Subcutaneous adipose tissue (tissue), 4 donors: ENCODE data around the gene DOCK2. TPM values are rescaled to one million over a fixed set of nuclear protein-coding genes. Genes with fewer than 3 reads are reported as not detected.

ENCODE experiments used
- CTCF ChIP-seq: fragments of 450-650 bp; IDR thresholded peaks from one replicate; pipeline ENCODE4 v1.5.1; 2016; ENCODE audit warnings: low read depth, mild to moderate bottlenecking, control low read depth, antibody characterized with exemption, moderate library complexity
- total RNA-seq, 4 donors: library from RNA; depleted of rRNA; stranded (reverse); fragments of >200 nt; gene quantifications; one replicate each; pipeline ENCODE4 v1.1.0, GENCODE V29; 2016

Gene DOCK2
- total RNA-seq, 4 donors from 2014 or later = 23.9 to 101 (median 51.1) TPM

- TF ChIP-seq CTCF = no peak
Observed at GRCh38 chr5:169847519-169847918, 210.4 kb downstream of the DOCK2 start.

GRCh38 chr5:169848271-169848670 is 211.2 kb downstream of the DOCK2 start:
- no peak for TF ChIP-seq CTCF

GRCh38 chr5:169848792-169849191 is 211.7 kb downstream of the DOCK2 start:
- no peak for TF ChIP-seq CTCF

- TF ChIP-seq CTCF = no peak
Observed at GRCh38 chr5:169850409-169850808, 213.3 kb downstream of the DOCK2 start.

GRCh38 chr5:169851321-169851850 is 214.3 kb downstream of the DOCK2 start:
- no peak for TF ChIP-seq CTCF

- TF ChIP-seq CTCF = no peak
Observed at GRCh38 chr5:169856571-169856970, 219.5 kb downstream of the DOCK2 start.

- TF ChIP-seq CTCF = no peak
Observed at GRCh38 chr5:169860585-169860984, 223.5 kb downstream of the DOCK2 start.

- no peak for TF ChIP-seq CTCF
Observed at GRCh38 chr5:169861433-169861832, 224.4 kb downstream of the DOCK2 start.
